Uterus (tissue), 4 donors: ENCODE data around the gene WDR75. TPM values are rescaled to one million over a fixed set of nuclear protein-coding genes. Genes with fewer than 3 reads are reported as not detected.
A peak's percentile ranks its signal among the peaks of the same experiment; 100 is the strongest.

Experiments
- DNase-seq, 2 donors: peaks; one replicate each; pipeline ENCODE4 v3.0.0-alpha.2; 2019 to 2020
- H3K27ac ChIP-seq, 2 donors: fragments of 200-600 bp; sonication (generic); 1 replicate in 1 of 2; 2 replicates in 1 of 2; pipeline ENCODE4 v1.5.1; 2016 to 2018
- H3K27me3 ChIP-seq, 2 donors: fragments of 200-600 bp; sonication (generic); one replicate each; pipeline ENCODE4 v1.5.1; 2018 to 2019; ENCODE audit warnings: control low read depth in 1 of 2
- H3K36me3 ChIP-seq, 2 donors: fragments of 200-600 bp; sonication (generic); one replicate each; pipeline ENCODE4 v1.5.1; 2019; ENCODE audit warnings: control low read depth in 1 of 2
- H3K4me1 ChIP-seq, 2 donors: fragments of 200-600 bp; sonication (generic); one replicate each; pipeline ENCODE4 v1.5.1; 2018 to 2019; ENCODE audit warnings: control low read depth in 1 of 2
- H3K4me3 ChIP-seq, 2 donors: fragments of 200-600 bp; sonication (generic); 1 replicate in 1 of 2; 2 replicates in 1 of 2; pipeline ENCODE4 v1.5.1; 2018 to 2019; ENCODE audit warnings: mild to moderate bottlenecking in 1 of 2
- H3K9me3 ChIP-seq, 2 donors: fragments of 200-600 bp; sonication (generic); one replicate each; pipeline ENCODE4 v1.5.1; 2019; ENCODE audit warnings: control low read depth in 1 of 2
- POLR2A ChIP-seq, 2 donors: fragments of 450-650 bp; IDR thresholded peaks; one replicate each; pipeline ENCODE4 v1.6.1; 2016; ENCODE audit warnings: antibody characterized with exemption in 2 of 2, mild to moderate bottlenecking in 1 of 2, moderate library complexity in 1 of 2
- intact Hi-C: fragments of 100-400 bp; cut with DNase I; formaldehyde crosslinking; loops from one replicate; pipeline ENCODE4 v1.15.1; 2023; ENCODE audit warnings: low total_unique reads
- total RNA-seq, 4 donors: library from RNA; depleted of rRNA in 3 of 4; stranded (reverse); fragments of >200 nt in 3 of 4; gene quantifications; one replicate each; pipeline versions ENCODE4 v1.1.0 to v1.2.4, GENCODE V29; 2014 to 2023
- TF ChIP-seq, protein P1 (sequence below), 4 experiments: fragments of 200-600 bp in 2 of 4; fragments of 450-650 bp in 2 of 4; sonication (generic) in 2 of 4; IDR thresholded peaks; one replicate each; pipeline ENCODE4 v1.5.1; 2016 to 2019; ENCODE audit warnings: antibody characterized with exemption in 4 of 4, mild to moderate bottlenecking in 2 of 4, moderate library complexity in 1 of 4
- donor health status: DM: yes; HTN: yes; CAD: no.

The WDR75 gene
- 100 to 1,000 TPM in 1 of 4 donors, 10 to 100 TPM in 3; 24.8 to 103 (median 48.8) TPM for total RNA-seq

GRCh38 chr2:189440947-189441708 lies at the start of gene WDR75:
Gene WDR75, plus strand, starts transcription at chr2:189441474. Its CDS starts 19 bp downstream, at chr2:189441493.
- H3K4me1 ChIP-seq, result peaks cover 6 to 9% of the 10 kb centered on the region in 2 donors
- H3K27me3 ChIP-seq, result no peaks in the 10 kb centered on the region
- peak within 1 kb of the TSS; percentile 64 to 91 for H3K4me3 ChIP-seq
- no peaks in the 10 kb centered on the region for H3K36me3 ChIP-seq
- DNase-seq, result peak; percentile 93 to 94
- H3K27ac ChIP-seq, result peak within 1 kb of the TSS; percentile 96 to 97
- TF ChIP-seq, protein P1, sequence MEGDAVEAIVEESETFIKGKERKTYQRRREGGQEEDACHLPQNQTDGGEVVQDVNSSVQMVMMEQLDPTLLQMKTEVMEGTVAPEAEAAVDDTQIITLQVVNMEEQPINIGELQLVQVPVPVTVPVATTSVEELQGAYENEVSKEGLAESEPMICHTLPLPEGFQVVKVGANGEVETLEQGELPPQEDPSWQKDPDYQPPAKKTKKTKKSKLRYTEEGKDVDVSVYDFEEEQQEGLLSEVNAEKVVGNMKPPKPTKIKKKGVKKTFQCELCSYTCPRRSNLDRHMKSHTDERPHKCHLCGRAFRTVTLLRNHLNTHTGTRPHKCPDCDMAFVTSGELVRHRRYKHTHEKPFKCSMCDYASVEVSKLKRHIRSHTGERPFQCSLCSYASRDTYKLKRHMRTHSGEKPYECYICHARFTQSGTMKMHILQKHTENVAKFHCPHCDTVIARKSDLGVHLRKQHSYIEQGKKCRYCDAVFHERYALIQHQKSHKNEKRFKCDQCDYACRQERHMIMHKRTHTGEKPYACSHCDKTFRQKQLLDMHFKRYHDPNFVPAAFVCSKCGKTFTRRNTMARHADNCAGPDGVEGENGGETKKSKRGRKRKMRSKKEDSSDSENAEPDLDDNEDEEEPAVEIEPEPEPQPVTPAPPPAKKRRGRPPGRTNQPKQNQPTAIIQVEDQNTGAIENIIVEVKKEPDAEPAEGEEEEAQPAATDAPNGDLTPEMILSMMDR (IDR thresholded peaks at IDR 0.05), result peak in 3 of 4 experiments; percentile 3 to 29 (median 15)
- peak; percentile 64 to 81 for TF ChIP-seq POLR2A (IDR thresholded peaks at IDR 0.05)
- H3K9me3 ChIP-seq, result no peaks in the 10 kb centered on the region
- intact Hi-C loops, result no loop called here

GRCh38 chr2:189393440-189394111 lies 47.7 kb upstream of the WDR75 start:
- intact Hi-C loops, result no loop called here
- DNase-seq, result no peak
- H3K4me1 ChIP-seq, result peaks cover 0 to 7% of the 10 kb centered on the region in 2 donors
- H3K27ac ChIP-seq, result peak overlapping the region; percentile 69 to 75
- TF ChIP-seq, protein P1 (IDR thresholded peaks at IDR 0.05), result no peak
- no peak for TF ChIP-seq POLR2A (IDR thresholded peaks at IDR 0.05)
- H3K36me3 ChIP-seq, result no peaks in the 10 kb centered on the region
- H3K27me3 ChIP-seq, result no peaks in the 10 kb centered on the region
- no peaks in the 10 kb centered on the region for H3K9me3 ChIP-seq
- no peak overlapping the region for H3K4me3 ChIP-seq

GRCh38 chr2:189394525-189394924 lies 46.7 kb upstream of the WDR75 start:
- TF ChIP-seq POLR2A (IDR thresholded peaks at IDR 0.05), result no peak
- TF ChIP-seq, protein P1 (IDR thresholded peaks at IDR 0.05), result no peak
- no peak for DNase-seq
- Histone ChIP-seq H3K27me3 (no peaks in the 10 kb centered on the region), H3K9me3 (no peaks in the 10 kb centered on the region), H3K27ac (peak overlapping the region; percentile 69 to 75), H3K4me3 (no peak overlapping the region), H3K4me1 (peaks cover 0 to 7% of the 10 kb centered on the region in 2 donors), H3K36me3 (no peaks in the 10 kb centered on the region)
- intact Hi-C loops, result no loop called here

DNA sequence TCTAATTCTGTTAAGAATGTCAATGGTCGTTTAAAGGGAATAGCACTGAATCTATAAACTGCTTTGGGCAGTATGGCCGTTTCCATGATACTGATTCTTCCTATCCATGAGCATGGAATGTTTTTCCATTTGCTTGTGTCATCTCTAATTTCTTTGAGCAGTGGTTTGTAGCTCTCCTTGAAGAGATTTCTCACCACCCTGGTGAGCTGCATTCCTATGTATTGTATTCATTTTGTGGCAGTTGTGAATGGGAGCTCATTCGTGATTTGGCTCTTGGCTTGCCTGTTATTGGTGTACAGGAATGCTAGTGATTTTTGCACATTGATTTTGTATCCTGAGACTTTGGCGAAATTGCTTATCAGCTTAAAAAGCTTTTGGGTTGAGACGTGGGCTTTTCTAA lies 38.3 kb upstream of the WDR75 start:
- Histone ChIP-seq H3K27me3 (no peaks in the 10 kb centered on the region), H3K4me1 (no peaks in the 10 kb centered on the region), H3K9me3 (no peaks in the 10 kb centered on the region), H3K27ac (no peak overlapping the region), H3K36me3 (no peaks in the 10 kb centered on the region), H3K4me3 (no peak overlapping the region)
- DNase-seq, result no peak
- TF ChIP-seq, protein P1 (IDR thresholded peaks at IDR 0.05), result no peak
- intact Hi-C loops, result no loop called here
